GM21619 (cell line): ENCODE results near the gene ATP13A3.

Experiments
- ATAC-seq: cut with Tn5 transposase; IDR thresholded peaks from one replicate; pipeline ENCODE4 v1.9.1; 2021; ENCODE audit not compliant: unreplicated experiment

Gene ATP13A3

DNA sequence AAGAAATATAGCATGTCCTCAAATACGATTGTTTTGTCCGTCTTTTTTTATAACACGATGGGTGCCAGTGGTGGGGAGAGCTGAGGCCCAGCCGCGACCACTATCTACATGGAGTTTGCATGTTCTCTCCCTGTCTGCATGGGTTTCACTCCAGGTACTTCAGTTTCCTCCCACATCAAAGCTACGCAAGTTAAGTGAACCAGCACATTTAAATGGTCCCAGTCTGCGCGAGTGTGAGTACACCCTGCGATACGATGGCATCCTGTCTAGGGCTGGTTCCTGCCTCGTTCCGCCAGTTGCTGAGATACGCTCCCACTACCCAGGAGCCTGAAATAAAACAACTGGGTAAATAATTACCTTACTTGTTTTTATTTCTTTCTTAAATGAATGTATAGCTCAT lies 40.6 kb downstream of the ATP13A3 start:
- no peak for ATAC-seq

DNA sequence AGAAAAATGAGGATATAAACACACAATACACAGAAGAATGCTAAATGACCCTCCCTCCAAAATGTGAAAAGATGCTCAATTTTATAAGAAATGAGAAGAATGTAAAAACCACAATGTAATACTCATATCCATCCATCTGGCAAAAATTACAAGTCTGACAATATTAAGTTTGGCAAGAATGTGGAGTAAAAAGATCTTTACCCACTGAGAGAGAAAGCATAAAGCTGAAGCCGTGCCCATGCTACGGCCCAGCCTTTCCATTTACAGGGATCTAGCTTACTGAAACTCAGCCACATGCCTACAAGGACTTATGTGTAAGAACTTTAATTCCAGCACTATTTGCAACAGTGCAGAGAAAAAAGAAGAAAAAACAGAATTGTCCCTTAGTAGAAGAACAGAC lies 42.9 kb downstream of the ATP13A3 start:
- ATAC-seq = no peak

DNA sequence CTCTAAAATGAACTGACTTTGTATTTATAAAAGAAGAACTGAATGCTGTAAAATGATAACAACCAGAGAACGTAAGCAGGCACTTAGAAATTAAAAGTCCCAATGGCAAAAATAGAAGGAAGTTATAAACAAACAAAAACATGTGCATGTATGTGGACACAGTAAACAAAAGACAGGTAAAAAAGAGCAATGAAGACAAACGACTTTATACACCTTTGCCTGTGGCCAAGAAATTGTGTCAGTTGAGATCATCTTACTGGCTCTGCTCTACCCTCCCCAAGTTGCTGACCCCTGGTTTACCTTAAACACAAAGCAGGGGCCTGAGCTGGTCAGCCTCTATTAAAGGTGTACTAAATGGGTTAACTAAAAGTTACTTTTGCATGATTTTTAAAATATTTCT lies 46.0 kb downstream of the ATP13A3 start:
- no peak for ATAC-seq

DNA sequence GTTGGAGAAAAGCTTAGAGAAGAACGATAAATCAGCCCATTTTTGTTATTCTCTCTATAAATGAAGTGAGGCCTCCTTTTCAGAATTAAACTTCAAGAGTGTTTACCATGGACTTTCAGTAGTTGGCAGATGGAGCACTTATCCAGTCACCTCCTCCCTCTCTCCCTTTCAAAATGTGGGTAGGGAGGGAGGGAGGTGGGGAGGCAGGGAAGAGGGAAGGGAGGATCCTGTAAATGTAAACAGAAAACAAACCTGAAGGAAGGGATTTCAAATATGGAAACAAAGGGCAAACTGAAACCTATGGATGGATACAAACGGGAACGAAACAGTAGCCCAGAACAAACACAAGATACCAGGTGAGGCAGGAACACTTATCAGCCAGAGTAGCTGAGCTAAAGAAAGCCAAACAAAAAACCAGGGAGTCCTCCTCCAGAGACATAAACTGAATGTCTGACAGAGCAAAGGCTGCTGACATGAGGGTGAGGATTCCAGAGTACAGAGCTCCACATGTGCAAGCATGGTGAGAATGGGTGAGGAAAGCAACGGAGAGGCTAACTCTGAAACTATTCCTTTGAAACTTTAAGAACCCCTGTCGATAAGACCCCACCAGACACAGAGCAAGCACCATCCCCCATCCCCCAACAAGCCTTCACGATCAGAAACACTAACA lies 46.8 kb downstream of the ATP13A3 start:
- ATAC-seq = no peak

DNA sequence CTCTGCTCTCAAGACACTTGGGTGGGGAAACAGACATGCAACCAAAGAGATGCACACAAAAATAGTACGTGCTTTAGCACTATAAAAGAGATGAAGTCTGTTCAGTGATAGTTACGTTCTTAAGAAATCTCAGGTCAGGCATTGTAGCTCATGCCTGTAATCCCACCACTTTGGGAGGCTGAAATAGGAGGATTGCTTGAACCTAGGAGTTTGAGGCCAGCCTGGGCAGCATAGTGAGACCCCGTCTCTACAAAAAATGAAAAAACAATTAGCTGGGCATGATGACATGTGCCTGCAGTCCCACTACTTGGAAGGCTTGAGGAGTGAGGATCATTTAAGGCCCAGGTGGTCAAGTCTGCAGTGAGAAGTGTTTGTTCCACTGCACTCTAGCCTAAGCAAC lies 52.3 kb downstream of the ATP13A3 start:
- no peak for ATAC-seq

DNA sequence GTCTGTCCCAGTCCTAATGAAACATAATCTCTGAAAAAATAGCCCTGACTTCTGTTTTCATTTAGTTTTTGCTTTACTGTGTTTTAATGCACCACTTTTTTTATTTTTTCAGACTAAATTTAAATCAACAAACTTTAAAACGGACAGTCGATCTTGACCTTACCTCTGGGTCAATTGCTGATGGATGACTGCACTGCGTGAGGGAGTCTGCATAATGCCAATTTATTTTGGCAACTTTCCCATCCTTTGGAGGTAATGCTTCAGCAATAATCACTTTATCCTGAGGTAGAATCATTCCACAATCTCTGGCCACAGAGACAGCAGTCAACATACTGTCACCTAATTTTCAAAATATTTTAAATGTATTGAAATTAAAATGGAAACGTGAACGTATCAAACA lies 55.2 kb downstream of the ATP13A3 start:
- no peak for ATAC-seq

DNA sequence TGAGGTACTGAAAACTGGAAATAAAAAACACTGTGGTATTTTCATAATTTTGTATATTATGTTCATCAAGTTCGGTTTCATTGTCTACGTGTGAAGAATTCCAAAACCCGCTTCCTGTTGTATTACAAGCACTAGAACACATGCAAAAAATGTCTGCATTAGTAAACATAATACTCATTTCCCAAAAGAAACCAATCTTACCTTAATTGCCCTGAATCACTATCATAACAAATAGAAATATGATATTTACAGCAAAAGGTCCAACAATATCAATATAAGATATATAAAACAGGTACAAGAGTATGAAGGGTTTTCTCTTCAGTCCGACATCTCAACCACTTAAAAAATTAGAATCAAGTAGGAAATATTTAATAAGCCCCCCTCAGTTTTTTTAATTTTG lies 61.4 kb downstream of the ATP13A3 start:
- ATAC-seq = no peak

DNA sequence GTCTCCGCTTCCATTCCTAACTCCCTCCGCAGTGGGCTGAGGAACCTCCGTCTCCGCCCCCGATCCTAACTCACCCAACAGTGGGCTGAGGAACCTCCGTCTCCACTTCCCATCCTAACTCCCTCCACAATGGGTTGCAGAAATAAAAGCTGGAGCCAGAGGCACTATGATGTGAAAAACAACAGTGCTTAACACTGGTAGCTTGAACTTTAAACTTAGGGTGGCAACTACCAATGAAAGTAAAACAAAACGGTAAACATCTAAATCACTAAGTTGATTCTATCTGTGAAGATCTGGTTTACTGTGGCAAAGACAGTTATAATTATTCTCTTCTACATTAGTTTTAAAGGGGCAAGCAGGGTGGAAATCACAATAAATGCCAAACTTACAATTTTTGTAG lies 61.8 kb downstream of the ATP13A3 start:
- ATAC-seq = no peak

DNA sequence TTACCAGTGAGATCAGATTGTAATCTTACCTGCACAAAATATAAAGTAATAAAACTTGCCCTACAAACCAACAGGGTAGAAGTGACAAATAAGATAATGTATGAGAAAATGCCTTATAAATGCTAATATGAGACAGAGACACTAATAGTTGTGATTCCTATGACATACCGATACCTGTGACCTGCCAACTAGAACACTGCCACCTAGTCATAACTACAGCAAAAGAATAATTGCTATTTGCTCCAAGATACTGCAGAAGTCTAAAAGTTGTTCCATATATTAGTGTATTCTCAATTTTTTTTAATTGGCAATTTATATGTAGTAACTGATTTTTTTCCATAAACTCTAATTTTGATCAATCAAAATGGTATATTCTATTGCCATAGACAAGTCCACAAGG lies 62.4 kb downstream of the ATP13A3 start:
- no peak for ATAC-seq

DNA sequence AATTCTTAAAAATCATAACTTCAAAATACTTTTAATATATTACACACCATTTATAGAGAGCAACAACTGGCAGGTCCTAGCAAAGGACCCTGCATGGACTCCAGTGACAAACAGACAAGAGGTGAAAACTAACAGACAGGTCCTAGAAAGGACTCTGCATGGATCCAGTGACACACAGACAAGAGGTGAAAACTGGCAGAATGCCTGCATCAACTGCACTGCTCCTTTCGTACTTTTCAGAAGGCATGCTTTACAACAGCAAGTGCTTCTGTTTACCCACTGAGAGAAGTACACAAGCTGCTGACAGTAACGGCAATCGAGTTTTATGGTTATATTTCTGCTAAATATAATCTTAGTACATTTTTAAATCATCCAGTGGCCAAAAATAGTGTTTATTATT lies 63.5 kb downstream of the ATP13A3 start:
- no peak for ATAC-seq

DNA sequence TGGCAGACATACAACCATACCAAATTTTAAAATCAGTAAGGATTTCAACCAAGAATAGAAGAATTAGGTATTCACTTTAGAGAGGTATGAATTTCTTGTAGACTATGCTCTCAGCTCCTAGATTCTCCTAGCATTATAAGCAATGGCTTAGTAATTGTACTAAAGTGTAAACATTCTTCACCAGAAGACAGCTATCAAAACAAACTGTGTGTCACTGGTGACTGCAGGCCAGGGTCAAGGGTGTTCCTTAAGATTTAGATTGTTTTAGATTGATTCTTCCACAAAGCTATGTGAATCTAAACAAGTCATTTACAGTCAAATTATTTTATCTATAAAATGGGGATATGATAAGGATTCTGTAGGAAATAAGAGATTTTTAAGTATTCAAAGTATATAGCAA lies 64.6 kb downstream of the ATP13A3 start:
- no peak for ATAC-seq

DNA sequence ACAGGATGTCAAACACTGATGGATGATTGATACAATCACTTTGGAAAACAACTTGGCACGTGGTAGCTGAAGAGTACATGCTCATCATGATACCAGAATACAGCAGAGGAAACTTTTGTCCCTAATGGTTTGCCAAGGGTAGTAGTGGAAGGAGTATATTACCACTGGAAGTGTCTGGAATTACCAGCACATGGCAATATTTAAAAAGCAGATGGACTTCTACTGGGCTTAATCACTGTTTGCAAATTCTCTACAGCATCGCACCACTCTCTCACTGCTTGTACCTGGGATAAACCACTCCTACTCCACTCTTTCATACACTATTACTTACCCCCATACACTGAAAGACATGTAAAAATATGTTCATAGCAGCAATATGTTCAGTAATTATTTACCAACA lies 68.1 kb downstream of the ATP13A3 start:
- ATAC-seq = no peak

DNA sequence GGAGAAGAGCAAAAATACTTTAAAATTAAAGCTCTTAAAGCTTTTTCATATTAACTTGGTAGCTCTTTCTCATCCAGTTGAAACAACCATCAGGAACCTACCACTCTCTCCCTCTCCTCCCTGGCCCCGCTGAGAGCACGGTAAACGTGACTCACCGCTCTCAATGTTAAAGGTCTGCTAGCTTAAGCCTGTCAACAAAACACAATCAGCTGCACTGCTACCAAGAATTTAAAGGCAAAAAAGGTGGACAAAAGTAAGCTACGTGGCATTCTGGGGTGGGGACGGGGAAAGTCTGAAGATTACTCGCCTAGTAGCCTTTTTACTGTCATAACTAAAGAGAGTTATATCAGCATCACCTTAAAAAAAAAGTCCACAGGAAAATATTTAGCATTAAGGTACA lies 79.4 kb downstream of the ATP13A3 start:
- ATAC-seq = no peak

DNA sequence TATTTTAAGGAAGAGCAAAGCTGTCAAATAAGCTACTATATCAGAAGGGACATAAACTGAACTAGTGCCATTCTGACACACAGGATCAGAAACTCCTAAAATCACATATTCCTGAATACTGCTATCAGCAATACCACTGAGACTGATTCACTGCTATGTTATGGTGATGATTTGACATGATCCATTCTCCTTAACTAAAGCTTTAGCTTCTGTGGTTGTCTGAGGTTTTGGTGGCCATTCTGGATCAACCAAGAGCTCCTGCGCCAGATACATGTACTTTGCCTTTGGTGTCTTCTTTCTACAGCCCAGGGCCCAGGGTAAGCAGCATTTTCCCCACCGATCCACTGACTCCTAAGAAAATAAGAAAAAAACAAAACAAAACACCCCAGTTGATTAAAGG lies 81.0 kb downstream of the ATP13A3 start:
- ATAC-seq = no peak

DNA sequence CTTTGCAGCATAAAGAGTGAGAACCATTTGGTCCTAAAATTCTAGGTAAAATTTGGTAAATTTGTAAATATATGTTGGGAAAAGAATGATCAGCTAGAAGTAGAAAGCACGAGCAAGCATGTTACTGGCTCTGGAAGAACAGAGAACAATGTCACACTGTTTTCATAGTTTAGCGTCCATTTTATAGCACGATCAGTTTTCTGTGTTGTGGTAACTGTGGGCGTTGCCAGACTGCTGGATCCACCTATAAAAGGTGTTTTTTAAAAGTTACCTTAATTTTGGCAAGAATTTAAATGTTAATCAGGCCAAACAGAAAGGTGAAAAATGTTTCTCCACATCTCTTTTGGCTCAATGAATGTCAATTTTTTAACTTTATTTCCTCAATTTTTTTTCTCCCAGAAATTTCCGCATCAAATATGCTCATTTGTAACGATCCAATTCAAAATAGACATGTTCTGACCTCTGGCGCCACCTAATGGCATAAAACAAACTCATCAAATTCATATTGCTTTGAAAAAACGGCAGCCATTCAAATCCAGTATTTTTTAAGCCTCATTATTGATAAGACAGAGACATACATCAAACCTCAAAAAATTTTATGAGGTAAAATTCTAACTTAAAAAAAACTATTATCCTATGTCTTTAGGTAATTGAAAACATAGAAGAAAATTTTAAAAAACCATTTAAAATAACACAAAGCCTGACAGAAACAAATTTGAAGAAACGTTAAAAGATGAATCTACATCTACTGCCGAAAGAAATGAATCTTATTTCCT lies 82.2 kb downstream of the ATP13A3 start:
- ATAC-seq = no peak

DNA sequence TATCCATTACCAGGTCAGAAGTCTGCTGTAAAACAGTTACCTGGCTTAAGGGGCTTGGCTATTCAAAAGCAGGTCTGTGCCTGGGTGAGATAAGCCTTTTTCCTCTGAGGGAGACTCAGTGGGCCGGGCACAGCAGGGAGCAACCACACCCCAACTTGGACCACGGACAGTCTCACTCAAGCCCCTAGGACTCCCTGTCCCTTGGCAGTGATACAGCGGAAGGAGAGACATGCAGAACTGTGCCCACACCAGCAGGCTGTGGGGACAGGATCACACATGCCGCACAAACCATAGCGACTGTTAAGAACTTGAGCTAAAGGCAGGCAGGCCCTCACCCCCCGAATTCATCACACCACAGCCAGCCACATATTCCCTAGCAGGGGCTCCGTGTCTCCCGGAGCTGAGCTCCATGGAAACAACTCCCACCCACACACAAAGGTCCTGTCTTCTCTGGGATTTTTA lies 84.9 kb downstream of the ATP13A3 start:
- no peak for ATAC-seq

DNA sequence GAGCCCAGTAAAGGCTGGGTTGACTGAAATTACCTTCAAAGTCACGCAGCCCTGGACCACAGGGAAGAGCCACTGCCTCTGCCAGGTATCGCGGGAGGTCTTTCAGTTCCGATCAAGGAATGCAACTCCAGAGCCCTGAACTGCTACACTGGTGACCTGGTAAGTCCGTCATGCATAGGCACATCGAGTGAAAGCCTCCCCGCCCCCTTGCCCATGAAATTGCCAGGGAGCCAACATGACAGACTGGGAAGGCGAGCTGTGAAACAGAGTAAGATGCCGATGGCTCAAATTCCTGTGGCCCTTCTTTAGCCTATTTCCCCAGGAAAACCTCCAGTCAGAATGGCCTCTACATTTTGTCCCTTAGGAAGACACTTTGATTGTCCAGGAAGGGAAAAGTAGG lies 85.5 kb downstream of the ATP13A3 start:
- ATAC-seq = no peak

DNA sequence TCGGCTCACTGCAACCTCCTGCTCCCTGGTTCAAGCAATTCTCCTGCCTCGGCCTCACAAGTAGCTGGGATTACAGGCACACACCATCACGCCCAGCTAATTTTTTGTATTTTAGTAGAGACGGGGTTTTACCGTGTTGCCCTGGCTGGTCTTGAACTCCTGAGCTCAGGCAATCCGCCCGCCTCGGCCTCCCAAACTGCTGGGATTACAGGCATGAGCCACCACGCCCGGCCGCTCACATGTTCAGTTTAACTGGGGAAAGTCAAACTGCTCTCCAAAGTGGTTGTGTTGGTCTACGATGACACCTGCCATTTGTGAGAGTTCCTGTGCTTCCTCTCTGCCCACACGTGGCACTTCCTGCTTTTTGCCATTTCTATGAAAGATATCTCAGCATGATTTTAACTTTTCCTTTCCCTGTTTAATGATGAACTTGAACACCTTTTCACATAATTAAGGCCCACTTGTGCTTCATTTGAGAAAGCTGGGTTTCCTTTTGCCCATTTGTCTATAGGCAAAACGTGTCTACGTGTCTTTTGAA lies 86.9 kb downstream of the ATP13A3 start:
- no peak for ATAC-seq

DNA sequence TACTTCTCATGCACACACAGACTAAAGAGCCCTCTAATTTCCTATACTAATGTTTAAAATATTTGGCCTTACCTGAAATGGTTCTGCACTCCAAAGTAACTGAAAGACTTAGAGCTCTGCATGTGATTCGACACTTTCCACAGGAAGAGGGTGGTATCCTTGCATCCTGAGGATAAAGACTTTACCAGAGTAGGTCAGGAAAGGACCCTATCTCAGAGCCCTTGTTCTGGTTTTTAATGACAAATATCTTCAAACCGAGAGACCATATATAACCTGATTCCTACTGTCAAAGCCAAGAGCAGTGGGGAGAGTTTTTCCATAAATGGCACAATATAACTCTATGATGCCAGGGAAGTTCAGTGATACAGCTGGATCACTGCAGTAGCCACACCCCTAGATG lies 87.6 kb downstream of the ATP13A3 start, which contains the start of gene GP5:
TSS of gene GP5 (minus strand) at position 101 of the 400 bp plus-strand sequence. CDS start 984 bp downstream, outside the sequence.
- ATAC-seq = no peak

DNA sequence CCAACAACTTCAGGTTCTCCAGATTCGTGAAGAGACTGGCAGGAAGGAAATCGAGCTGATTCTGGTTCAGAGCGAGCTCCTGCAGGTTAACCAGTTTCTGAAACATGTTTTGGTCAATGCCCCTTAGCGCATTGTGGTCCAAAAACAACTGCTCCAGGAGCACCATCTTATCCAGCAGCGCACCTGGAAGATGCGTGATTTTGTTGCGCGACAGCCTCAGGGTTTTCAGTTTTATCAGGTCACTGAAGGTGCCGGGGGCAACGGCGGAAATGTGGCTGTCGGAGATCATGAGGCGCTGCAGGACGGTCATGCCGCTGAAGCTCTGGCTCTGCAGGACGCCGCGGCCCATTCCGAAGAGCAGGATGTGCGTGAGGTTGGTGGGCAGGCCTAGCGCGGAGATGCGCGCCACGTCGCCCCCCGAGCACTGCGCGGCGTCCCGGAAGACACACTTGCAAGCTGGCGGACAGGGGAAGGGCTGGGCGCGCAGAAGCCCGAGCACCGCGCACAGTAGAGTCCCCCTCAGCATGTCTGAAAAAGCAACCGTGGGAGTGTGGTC lies 89.0 kb downstream of the ATP13A3 start:
- ATAC-seq = no peak

DNA sequence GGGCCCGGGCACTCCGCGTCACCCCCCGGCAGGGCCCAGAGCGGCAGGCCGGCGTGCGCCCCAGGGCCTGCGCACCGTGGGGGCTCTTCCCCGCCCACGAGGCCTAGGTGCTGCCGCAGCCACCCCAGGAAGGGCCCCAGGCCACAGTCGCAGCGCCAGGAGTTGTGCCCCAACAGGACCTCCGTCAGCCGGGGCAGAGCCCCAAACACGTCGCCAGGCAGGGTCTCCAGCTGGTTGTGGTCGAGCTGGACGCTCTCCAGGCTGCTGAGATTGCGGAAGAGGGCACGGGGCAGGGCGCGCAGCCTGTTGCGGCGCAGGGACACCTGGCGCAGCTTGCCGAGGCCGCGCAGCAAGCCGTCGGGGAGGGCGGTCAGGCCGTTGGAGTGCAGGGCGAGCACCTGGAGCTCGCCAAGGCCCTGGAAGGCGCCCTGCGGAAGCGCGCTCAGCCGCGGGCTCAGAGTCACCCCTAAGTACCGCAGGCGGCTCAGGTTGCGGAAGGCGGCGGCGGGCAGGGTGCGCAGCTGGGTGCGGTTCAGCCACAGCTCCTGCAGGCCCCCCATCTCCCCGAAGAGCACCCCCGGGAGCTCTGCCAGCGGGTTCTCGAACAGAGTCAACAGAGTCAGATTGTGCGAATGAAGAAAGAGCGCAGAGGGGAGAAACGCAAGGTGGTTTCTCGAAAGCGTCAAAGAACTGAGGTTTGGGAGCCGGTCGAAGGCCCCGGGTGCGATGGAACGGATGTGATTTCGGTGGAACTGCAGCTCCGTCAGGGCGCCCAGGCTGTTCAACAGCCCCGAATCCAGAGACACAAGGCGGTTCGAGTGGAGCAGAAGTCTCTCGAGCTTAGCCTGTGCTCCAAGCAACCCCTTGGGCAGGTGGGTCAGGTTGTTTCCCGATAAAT lies 89.7 kb downstream of the ATP13A3 start:
- ATAC-seq = peak; percentile 44
